ENCODE results near the gene HS3ST3A1.
"Not testable (repeated sequence)": the region's sequence is repeated elsewhere in the genome, so short reads cannot be mapped to it uniquely, and the experiment has no call there.

HS3ST3A1 gene

GRCh38 chr17:13538841-13539411 lies 62.8 kb downstream of the HS3ST3A1 start:
- DNase-seq (ENCODE audit: low spot score) = no peak

DNA sequence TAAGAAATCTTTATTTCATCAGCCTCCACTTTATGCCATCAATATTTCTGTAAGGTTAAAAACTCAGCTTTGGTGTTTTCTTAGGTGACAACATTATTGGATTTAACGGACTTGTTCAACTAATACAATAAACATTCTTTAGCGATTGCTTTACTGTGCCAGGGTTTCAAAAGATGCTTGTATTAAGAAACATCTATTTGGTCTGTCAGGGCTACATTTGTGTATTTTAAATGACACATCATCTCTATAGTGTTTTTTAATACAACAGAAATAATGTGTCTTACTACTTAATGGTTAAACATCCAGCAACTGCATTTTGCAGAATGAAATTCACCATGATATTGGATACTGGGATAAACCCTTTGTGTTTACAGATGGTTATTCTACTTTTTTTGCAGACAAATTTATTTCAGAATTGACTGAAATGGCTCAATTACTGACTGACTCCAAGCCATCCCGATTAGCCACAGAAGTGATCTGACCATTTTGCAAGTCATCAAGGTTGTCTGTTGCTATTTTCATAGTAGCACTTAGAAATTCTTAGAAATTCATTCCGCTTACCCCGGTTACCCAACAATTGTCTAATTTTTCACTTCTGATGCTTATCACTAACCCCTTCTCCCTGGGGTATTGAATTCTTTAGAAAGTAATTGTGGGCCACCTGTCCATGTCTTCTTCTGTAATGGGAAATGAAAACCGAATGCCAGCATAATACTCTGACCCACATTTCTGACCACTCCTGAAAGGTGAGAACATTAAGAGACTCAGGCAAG lies 63.7 kb downstream of the HS3ST3A1 start:
- DNase-seq (ENCODE audit: low spot score) = no peak

GRCh38 chr17:13537167-13537731 lies 64.5 kb downstream of the HS3ST3A1 start:
- no peak for DNase-seq (ENCODE audit: low spot score)

DNA sequence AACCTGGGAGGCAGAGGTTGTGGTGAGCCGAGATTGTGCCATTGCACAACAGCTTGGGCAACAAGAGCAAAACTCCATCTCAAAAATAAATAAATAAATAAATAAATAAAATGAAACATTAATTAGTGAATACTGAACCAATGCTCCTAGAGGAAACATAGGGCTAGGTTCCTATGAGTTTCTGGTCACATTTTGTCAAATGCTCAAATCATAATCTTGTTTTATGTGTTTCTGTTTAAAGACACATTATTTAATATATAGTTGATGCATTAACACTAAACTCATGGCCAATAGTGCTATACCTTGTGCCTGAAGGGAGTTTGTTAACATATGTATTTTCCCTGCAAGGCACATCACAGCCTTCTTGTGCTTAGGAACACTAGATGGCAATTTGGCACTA lies 66.8 kb downstream of the HS3ST3A1 start:
- no peak for DNase-seq (ENCODE audit: low spot score)

- no peak for DNase-seq (ENCODE audit: low spot score)
These were observed 70.0 kb downstream of the HS3ST3A1 start for GRCh38 chr17:13531721-13532120.

GRCh38 chr17:13525876-13526275 lies 75.9 kb downstream of the HS3ST3A1 start:
- DNase-seq (ENCODE audit: low spot score) = no peak

GRCh38 chr17:13523164-13523563 lies 78.6 kb downstream of the HS3ST3A1 start:
- DNase-seq (ENCODE audit: low spot score) = no peak

DNA sequence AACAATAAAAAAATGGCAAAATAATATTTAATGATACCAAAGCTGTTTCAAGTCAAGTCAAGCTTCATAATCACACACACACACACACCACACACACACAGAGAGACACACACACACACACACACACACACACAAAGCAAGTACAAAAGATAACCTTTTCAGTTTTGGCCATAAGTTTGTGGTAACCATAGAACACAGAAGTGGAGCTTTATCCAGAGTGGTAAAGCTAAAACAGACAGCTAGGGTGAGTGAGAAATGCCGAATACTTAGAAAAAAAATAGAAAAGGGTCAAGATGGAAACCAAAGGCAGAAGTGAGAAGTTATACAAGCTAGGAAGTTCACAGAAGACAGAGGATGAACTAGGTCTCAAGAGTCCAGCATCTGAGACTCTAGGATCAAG lies 79.0 kb downstream of the HS3ST3A1 start:
- DNase-seq (ENCODE audit: low spot score) = no peak

DNA sequence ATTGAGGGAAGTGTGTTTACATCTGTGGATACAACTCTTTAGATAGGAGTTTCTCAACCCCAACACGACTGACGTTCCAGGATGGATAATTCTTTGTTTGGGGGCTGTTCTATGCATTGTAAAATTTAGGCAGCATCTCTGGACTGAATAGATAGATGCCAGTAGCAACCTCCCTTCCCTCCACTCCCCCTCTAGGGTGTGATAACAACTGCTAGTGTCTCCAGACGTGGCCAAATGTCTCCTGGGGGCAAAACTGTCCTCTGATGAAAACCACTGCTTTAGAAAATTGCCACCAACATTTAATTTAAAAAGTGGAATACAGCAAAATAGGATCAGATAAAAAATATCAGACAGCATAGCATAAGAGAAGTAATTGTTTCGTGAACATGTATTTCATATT lies 79.9 kb downstream of the HS3ST3A1 start:
- no peak for DNase-seq (ENCODE audit: low spot score)

DNA sequence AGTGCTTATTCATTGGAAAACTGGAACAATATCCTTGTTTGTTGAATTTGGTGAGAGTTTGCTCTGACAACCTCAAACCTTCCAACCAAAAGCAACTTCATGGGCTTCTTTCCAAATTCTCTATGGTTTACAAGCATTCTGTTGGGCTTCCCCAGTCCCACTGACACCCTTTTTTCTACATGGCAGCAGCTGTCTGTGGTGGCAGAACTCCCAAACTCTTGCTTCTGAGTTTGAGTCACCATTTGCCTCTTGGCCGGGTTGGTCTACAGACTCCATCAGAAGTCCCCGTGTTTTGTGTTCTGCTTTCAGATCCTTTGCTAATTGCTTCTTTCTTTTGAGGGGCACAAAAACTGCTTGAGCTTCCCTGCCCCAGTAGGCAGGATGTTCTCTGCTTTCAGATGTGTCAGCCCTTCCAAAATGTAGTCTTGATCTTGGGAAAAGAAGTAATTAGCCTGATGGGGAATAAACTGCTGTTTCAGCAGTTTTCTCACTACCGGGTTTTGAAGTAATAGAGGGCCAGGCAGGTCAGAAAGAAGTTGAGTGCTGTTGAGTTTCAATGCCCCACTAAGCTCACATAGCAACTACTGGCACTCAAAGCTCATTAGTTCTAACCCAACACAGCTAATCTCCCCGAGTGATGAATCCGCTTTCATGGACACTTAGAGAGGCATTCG lies 80.7 kb downstream of the HS3ST3A1 start:
- no peak for DNase-seq (ENCODE audit: low spot score)

GRCh38 chr17:13518261-13519000 lies 83.3 kb downstream of the HS3ST3A1 start:
- no peak for DNase-seq (ENCODE audit: low spot score)

DNA sequence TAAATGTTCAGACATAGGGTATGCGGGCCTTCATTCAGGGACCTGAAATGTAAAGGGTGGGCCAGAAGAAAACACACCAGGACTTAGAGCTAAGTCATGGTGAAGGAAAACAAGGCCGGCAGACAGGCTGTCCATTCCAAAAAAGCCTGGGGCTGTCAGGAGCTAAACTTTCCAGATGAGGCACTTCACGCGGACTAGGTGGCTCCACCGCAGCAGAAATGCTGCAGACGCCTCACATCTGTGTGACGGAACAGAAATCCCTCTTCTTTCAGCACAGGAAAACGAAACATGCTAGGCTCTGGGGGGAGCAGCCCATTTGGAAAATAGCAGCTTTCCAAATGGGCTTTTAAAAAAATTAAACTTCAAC lies 88.7 kb downstream of the HS3ST3A1 start:
- DNase-seq (ENCODE audit: low spot score) = no peak

DNA sequence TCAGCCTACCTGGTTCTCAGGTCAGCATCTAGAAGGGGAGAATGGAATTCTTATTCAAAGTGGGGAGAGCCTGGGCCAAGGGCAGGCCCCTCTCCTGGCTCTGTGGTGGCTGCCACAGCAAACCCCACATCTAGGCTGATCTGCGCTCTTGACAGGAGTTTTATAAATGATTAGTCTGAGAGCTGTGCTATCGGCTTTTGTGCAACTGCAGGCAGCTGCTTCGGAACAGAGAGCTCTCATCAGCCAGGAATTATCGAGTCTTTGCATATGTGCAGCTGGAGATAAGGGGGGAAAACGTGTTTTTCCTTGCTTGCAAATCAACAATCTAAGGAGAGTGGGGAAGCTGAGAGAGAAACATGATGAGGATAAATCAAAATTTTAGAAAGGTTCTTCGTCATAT lies 91.7 kb downstream of the HS3ST3A1 start:
- no peak for DNase-seq (ENCODE audit: low spot score)

DNA sequence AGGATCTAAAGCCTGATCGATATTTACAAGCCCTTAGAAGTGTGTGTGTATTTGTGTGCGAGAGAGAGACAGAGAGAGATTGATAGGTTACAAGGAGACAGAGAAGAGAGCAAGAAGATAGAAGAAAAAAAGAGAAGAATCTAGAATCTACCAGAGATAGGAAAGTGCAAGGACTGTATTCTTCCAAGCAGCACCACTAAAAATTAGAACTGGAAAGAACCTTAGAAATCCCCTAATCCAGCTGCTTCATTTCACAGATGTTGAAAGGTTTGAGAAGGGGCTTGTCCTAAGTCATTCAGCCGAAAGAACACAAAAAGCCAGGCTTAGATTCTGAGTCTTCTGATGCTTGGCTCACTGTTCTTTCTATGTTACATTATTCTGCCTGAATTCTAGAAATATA lies 92.2 kb downstream of the HS3ST3A1 start:
- DNase-seq (ENCODE audit: low spot score) = no peak

GRCh38 chr17:13508896-13509295 lies 92.8 kb downstream of the HS3ST3A1 start:
- DNase-seq (ENCODE audit: low spot score) = no peak

DNA sequence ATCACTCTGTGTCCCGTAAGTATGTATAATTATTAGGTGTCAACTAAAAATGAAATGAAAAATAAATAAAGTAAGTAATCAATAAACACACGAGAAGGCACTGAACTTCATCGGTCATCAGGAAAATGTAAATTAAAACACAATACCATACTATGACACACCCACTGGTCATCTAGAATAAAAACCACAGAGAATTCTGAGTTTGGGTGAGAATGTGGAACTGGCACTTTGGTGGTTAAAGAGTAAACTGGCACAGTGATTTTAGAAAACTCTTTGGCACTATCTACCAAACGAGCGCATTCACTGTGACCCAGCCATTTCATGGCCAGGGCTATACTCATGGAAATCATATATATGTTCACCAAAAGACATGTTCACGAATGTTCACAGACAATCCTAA lies 98.2 kb downstream of the HS3ST3A1 start:
- DNase-seq (ENCODE audit: low spot score) = no peak

DNA sequence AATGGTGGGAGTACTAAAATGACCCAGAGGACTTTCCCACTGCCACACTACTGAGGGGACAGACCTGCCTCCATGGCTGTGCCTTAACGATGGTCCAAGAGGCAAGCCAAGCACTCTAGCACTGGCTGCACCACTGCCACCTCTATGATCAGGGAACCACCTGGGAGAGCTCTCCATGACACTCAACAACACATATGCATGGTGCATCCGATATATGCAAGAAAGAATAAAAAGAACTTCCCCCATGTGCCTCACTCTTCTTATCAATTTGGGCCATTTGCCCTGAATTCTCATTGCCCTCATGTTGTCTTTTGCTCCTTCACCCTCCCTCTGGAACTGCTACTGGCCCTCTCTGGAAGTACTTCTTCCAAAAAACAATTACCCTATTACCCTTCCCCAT lies 99.5 kb downstream of the HS3ST3A1 start:
- DNase-seq (ENCODE audit: low spot score) = no peak

- DNase-seq (ENCODE audit: low spot score) = no peak
These were observed 100.8 kb downstream of the HS3ST3A1 start for GRCh38 chr17:13500947-13501346.

DNA sequence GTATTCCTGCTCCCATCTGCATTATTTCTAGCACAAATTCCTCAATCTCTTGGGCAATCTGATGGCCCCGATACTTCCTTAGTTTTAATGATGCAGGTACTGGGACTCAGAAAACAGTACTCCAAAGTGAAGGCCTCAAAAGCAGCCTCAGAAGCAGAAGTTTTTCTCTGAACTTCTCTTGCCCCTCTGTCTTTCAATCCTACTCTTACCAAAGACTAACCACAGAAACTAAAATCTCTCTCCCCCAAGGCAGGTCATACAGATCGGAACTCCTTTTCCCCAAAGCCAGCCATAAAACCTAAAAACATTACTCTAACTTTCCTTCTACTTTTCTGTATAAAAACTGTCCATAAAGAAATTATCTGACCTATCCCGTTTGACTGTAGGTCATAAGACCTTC lies 103.5 kb downstream of the HS3ST3A1 start:
- no peak for DNase-seq (ENCODE audit: low spot score)

DNA sequence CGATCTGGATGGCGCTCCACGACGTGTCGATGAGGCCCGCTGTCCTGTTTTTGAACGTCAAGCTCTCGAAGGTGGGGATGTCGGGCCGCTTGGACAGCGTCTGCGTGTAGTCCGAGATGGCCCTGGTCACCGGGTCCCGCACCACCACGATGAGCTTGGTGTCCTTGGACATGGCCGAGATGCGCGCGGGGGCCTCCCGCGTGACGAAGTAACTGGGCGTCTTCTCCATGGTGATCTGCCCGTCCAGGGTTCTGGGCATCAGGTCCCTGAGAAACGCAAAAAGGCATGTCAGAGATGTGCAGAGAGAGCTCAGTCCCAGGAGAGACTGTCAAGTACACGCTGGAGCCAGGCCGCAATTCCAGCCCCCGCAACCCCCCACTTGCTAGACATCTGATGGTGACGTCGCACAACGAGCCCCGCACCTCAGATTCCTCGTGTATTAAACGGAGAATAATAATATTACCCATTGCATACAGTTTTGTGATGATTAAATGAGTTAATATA lies 105.1 kb downstream of the HS3ST3A1 start:
- not testable (repeated sequence) for DNase-seq (ENCODE audit: low spot score)

GRCh38 chr17:13495423-13495822 lies 106.3 kb downstream of the HS3ST3A1 start:
- no peak for DNase-seq (ENCODE audit: low spot score)

GRCh38 chr17:13492737-13493122 lies 109.0 kb downstream of the HS3ST3A1 start:
- DNase-seq (ENCODE audit: low spot score) = no peak

All from COLO829 (cell line).